GM18526 (cell line): ENCODE measurements around the gene MINK1.

Experiments used
- POLR2A ChIP-seq: IDR thresholded peaks from 3 replicates; pipeline ENCODE4 v1.6.1; 2011; ENCODE audit not compliant: insufficient read length; ENCODE audit errors: extremely low read depth

Gene MINK1

DNA sequence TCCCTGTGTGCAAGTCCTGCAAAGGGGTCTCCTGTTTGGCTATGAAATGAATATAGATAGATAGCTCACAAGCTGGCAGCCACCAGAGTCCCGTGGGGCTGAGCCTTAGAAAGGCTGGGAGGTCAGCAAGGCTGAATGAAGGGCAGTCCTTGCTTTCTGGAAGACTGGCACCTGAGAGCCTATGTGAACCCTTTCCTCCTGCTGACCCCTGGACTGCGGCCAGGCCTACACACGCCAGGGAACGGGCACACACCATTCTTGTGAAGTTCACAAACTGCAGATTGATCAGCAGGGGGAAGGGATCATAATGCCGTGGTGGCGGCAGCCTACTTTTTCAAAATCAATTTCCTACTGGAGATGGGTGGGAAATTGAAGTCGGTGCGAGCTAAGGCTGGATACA is 65.2 kb downstream of the MINK1 start:
- no peak for TF ChIP-seq POLR2A

- no peak for TF ChIP-seq POLR2A
Measured at GRCh38 chr17:4898927-4899326, 65.8 kb downstream of the MINK1 start.

- no peak for TF ChIP-seq POLR2A
Measured at GRCh38 chr17:4899341-4900230, 66.4 kb downstream of the MINK1 start, which contains the start of gene C17orf107. TSS of gene C17orf107 (plus strand) at chr17:4899536. CDS start at chr17:4899763, 227 bp downstream.

DNA sequence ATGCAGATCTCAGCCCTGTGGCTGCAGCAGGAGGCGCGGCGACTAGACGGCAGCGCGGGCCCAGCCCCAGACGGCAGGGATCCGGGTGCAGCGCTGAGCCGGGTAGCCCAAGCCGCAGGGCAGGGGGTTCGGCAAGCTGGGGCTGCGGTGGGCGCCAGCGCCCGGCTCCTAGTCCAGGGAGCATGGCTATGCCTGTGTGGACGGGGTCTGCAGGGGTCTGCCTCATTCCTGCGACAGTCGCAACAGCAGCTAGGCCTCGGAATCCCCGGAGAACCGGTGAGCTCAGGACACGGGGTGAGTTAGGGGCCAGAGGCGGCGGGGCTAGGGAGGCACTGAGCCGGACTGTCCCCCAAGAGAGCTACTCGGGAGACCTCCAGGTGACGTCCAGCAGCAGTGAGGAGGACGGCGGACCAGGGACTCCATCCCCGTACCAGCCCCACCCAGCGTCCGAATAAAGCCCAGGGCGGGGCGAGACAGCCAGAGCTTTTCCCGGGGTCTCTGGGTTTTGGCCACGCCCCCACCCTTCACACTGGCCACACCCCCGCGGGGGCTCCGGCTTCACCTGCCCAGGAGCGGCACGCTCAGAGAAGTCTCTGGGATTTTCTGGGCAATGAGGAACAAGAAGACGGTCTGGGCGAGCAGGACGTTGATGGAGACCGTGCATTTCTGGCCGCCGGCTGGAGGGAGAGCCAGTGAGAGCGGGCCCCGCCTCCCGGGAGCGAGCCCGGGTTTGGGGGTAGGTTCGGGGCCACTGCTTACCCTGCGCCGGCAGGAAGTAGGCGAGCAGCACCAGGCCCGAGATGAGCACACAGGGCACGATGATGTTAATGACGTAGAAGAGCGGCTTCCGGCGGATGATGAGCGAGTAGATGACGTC is 67.3 kb downstream of the MINK1 start:
- no peak for TF ChIP-seq POLR2A

DNA sequence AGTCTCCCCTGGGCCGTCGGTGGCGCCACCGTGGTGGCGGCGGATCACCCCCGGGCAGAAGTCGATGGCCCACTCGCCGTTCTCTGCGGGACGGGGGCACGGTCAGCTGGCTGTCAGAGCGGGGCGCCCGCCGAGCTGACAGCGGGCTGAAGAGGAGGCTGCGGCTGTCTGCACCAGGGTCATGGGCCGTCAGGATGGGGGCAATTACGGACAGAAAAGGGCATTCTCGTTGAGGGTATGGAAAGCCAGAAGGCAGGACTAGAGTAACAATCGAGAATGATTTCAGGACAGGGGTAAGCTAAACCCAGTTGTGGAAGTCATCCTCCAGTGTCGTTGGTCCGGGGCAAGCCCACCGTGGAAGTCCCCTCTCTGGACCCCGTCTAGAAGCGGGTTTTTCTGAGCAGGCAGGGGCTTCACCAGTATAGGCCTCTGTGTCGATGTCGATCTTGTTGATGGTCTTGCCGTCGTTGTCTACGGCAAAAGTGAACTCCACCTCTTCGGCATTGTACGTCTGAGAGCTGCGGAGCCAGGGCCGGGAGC is 68.0 kb downstream of the MINK1 start:
- TF ChIP-seq POLR2A = no peak

DNA sequence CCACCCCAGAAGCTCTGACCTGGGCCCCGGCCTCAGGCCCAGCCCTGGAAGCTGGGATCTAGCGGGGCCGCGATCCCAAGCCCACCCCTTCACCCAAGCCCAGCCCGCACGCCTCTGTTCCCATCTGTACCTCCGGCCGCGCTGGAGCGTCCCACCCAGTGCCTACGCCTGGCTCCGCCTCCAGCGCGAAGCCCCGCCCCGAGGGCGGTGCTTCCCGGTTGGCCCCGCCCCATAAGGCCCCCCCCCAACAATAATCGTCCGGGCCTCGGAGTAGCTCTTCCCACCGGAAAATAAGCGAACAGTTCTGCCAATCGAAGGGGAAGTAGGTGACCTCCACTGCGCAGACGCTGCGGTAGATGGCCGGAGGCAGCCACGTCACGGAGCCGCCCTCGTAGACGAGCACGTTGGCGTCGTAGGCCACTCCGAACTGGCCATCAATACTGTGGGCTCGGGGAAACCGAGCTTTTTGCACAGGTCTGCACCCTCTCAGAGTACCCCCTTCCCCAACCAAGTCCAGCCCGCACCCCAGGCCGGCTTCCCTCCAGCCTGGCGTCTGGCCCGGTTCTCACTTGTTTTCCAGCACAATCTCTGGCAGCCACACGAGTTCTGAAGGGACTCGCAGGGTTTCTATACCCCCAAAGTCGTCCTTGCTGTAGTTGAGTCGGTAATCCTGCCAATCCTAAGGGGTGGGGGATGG is 68.7 kb downstream of the MINK1 start:
- TF ChIP-seq POLR2A = no peak

- no peak for TF ChIP-seq POLR2A
Measured at GRCh38 chr17:4902540-4902939, 69.4 kb downstream of the MINK1 start.

GRCh38 chr17:4903051-4903818 is 70.1 kb downstream of the MINK1 start, which contains the start of gene CHRNE:
TSS of gene CHRNE (minus strand) at chr17:4903098. CDS start at chr17:4903063, 35 bp downstream.
- no peak for TF ChIP-seq POLR2A

DNA sequence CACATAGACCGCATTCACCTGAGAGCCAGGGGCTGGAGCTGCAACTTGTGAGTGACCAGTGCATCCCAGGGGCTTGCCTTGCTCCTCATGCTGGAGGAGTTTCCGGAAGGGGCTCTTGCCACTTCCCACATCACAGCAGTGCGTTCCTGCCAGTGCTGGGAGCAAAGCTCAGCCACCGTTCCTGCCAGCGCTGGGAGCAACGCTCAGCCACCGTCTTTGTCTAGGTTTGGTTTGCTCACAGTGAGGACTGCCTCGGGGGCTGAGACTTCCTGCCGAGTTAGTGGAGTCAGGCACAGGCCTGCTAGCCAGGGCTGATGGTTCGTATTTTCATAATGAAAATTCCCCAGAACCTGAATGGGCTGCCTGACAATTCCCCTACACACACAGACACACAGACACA is 75.2 kb downstream of the MINK1 start:
- no peak for TF ChIP-seq POLR2A

DNA sequence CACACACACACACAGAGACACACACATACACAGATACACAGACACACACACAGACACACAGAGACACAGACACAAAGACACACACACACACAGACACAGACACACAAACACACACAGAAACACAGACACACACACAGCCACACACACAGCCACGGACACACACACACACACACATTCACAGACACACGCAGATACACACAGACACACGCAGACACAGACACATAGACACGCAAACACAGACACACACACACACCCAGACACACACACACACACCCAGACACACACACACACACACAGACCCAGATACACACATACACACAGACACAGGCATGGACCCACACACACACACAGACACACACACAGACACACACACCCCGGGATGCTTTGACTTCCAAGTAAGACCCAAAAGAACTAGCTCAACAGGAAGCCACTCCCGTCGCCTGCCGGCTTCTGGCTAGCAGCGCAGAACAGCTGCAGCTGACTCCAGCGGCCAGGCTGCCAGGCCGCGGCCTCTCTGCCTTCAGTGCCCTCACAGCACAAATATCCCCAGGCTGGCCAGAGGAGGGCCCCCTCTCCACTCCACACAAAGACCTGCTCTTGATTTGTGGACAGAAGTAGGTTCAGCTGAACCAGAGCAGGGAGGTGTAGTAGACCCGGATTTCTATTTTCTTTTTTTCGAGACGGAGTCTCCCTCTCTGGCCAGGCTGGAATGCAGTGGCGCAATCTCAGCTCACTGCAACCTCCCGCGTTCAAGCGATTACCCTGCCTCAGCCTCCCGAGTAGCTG is 75.8 kb downstream of the MINK1 start:
- TF ChIP-seq POLR2A = no peak

DNA sequence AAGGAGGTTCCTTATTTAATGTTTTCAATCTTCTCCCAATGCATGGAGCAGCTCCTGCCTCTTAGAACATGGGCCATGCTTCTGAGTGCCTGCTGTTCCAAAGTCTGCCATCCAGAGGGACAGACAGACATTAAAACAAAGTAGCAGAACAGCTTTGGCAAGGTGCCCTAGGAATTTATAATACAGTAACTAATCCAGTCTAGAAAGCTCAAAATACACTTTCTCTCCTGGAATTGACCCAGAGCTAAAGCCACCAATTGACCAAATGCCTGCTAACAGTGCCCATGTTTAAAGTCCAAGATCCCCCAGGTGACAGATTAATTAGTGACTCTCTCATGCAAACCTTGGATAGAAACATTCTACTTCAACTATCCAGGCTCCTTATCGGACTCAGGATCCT is 80.9 kb downstream of the MINK1 start:
- TF ChIP-seq POLR2A = no peak

- TF ChIP-seq POLR2A = no peak
Measured at GRCh38 chr17:4919511-4920047, 86.4 kb downstream of the MINK1 start.

DNA sequence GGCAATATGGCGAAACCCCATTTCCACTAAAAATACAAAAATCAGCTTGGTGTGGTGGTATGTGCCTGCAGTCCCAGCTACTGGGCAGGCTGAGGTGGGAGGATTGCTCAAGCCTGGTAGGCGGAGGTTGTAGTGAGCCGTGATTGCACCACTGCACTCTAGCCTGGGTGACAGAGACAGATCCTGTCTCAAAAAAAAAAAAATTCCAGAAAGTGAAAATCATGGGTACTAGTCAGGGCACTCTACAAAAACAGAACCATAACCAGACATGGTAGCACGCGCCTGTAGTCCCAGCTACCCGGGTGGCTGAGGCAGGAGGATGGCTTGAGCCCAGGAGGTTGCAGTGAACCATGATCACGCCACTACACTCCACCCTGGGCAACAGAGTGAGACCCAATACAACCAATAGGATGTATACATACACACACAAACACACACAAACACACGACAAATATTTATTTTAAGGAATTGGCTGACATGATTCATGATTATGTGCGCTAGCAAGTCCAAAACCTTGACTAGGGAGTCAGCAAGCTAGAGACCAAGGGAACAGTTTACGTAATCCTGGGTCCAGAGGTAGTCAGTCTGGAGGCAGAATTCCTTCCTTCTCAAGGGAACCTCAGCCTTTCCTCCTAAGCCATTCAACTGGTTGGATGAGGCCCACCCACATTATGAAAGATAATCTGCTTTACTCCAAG is 87.4 kb downstream of the MINK1 start:
- TF ChIP-seq POLR2A = no peak
